Endothelial cell of umbilical vein (primary cell): Measurements from ENCODE around the gene CASD1.

Experiments
- POLR2A ChIP-seq: IDR thresholded peaks from 2 replicates; pipeline ENCODE4 v1.6.1; 2012; ENCODE audit warnings: low read depth, mild to moderate bottlenecking, control low read depth, low read length
- TF ChIP-seq, protein P1 (sequence below), 2 donors: IDR thresholded peaks; 1 replicate in 1 of 2; 2 replicates in 1 of 2; pipeline ENCODE4 v1.5.1; 2011; ENCODE audit warnings: low read length in 2 of 2, mild to moderate bottlenecking in 2 of 2, moderate library complexity in 2 of 2, control low read depth in 1 of 2, inconsistent platforms in 1 of 2, low read depth in 1 of 2; ENCODE audit not compliant: insufficient read depth in 1 of 2; ENCODE audit errors: extremely low read depth in 1 of 2

DNA sequence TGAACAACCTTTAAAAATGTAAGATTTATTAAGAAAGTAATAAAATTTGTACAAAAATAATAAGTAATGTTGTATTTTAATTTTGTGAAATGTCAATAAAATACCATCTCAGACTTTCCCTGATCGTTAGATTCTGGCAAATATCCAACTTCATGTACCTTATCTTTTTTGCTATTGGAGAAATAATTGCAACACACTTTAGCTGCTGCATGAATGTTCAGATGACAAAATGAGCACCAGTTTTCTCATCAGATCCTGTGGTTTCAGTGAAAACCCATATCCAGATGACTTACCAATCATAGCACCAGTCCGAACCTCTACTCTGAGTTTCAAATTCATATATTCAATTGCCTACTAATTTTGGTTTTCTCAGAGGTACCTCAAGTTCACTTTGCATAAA is 69.9 kb downstream of the CASD1 start:
- TF ChIP-seq POLR2A = no peak
- TF ChIP-seq, protein P1, sequence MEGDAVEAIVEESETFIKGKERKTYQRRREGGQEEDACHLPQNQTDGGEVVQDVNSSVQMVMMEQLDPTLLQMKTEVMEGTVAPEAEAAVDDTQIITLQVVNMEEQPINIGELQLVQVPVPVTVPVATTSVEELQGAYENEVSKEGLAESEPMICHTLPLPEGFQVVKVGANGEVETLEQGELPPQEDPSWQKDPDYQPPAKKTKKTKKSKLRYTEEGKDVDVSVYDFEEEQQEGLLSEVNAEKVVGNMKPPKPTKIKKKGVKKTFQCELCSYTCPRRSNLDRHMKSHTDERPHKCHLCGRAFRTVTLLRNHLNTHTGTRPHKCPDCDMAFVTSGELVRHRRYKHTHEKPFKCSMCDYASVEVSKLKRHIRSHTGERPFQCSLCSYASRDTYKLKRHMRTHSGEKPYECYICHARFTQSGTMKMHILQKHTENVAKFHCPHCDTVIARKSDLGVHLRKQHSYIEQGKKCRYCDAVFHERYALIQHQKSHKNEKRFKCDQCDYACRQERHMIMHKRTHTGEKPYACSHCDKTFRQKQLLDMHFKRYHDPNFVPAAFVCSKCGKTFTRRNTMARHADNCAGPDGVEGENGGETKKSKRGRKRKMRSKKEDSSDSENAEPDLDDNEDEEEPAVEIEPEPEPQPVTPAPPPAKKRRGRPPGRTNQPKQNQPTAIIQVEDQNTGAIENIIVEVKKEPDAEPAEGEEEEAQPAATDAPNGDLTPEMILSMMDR (IDR thresholded peaks at IDR 0.05; ENCODE audit: extremely low read depth in 1 of 2, insufficient read depth in 1 of 2, low read depth in 1 of 2, low read length in 2 of 2) = no peak
